K562 (cell line): ENCODE measurements around the gene TMEM273. TPM values are rescaled to one million over a fixed set of nuclear protein-coding genes. Genes with fewer than 3 reads are reported as not detected.
A peak's percentile ranks its signal among the peaks of the same experiment; 100 is the strongest.

Experiments
- ERF ChIP-seq: fragments of 450-650 bp; formaldehyde crosslinking; IDR thresholded peaks from 2 replicates; pipeline ENCODE4 v1.4.0; 2020; ENCODE audit warnings: mild to moderate bottlenecking, mixed read lengths
- NRF1 ChIP-seq, 2 experiments: fragments of 450-650 bp; IDR thresholded peaks in 1 of 2; conservative IDR thresholded peaks in 1 of 2; 2 replicates each; pipeline ENCODE4 v1.6.1; 2014; ENCODE audit warnings: mild to moderate bottlenecking in 2 of 2
- RAD51 ChIP-seq: fragments of 450-650 bp; IDR thresholded peaks from 2 replicates; pipeline ENCODE4 v1.7.1; 2016; ENCODE audit warnings: low read depth, mild to moderate bottlenecking, borderline replicate concordance
- RCOR1 ChIP-seq, 2 experiments: IDR thresholded peaks; 2 replicates each; pipeline ENCODE4 v1.6.1; 2012; ENCODE audit warnings: low read depth in 2 of 2, low read length in 2 of 2, borderline replicate concordance in 1 of 2, improper control_type of control experiment in 1 of 2
- ZNF217 ChIP-seq: sonication (generic); formaldehyde crosslinking; IDR thresholded peaks from 2 replicates; pipeline ENCODE4 v1.8.0; 2022; ENCODE audit warnings: mild to moderate bottlenecking, missing genetic modification reagents
- ZNF75A ChIP-seq: fragments of 450-650 bp; formaldehyde crosslinking; IDR thresholded peaks from 2 replicates; pipeline ENCODE4 v1.4.0; 2020; ENCODE audit warnings: mild to moderate bottlenecking
- polyA plus RNA-seq, 8 experiments: library from polyadenylated mRNA; depleted of rRNA in 4 of 8; stranded (reverse) in 5 of 8; unstranded in 3 of 8; fragments of >200 nt; fragmentation: Nextera tagmentation in 2 of 8; fragmentation: Illumina TruSeq in 1 of 8; extraction: Ambion mirVana in 2 of 8; extraction: Trizol in 1 of 8; gene quantifications; 2 replicates each; pipeline versions ENCODE4 v1.2.1 to v1.2.3, GENCODE V29; 2011 to 2014; ENCODE audit warnings: inconsistent platforms in 1 of 8, missing spikeins in 1 of 8
- total RNA-seq, 7 experiments: library from RNA; depleted of rRNA in 6 of 7; stranded (reverse); fragments of >200 nt in 6 of 7; fragmentation: Illumina TruSeq in 2 of 7; extraction: Trizol in 2 of 7; gene quantifications; 2 replicates each; pipeline versions ENCODE4 v1.2.1 to v1.2.3, GENCODE V29; 2011 to 2021; ENCODE audit warnings: low replicate concordance in 1 of 7
- TF ChIP-seq, protein P1 (sequence below), 2 experiments: fragments of 450-650 bp in 1 of 2; sonication (generic) in 1 of 2; formaldehyde crosslinking in 1 of 2; IDR thresholded peaks; 2 replicates each; pipeline versions ENCODE4 v1.7.1 to v1.9.0; 2016 to 2022; ENCODE audit warnings: inconsistent platforms in 1 of 2, mild to moderate bottlenecking in 1 of 2, missing genetic modification reagents in 1 of 2
- TF ChIP-seq, protein P2 (sequence below): IDR thresholded peaks from 3 replicates; pipeline ENCODE4 v1.6.1; 2011; ENCODE audit warnings: borderline replicate concordance, mild to moderate bottlenecking; ENCODE audit not compliant: insufficient read length, insufficient read depth
- TF ChIP-seq, protein P3 (sequence below), 2 experiments: fragments of 450-650 bp; conservative IDR thresholded peaks; 2 replicates each; pipeline ENCODE4 v1.6.1; 2017; ENCODE audit warnings: mild to moderate bottlenecking in 2 of 2, moderate library complexity in 2 of 2
- TF ChIP-seq, protein P4 (sequence below): fragments of 450-650 bp; IDR thresholded peaks from 2 replicates; pipeline ENCODE4 v1.6.1; 2017; ENCODE audit warnings: mild to moderate bottlenecking, moderate library complexity

Gene TMEM273
- total and polyA plus RNA-seq, 9 of the 15 experiments (the other 6 are each of a cell fraction or from before 2014, with no cell fraction given), result 39.2 to 131 (median 95.6) TPM

DNA sequence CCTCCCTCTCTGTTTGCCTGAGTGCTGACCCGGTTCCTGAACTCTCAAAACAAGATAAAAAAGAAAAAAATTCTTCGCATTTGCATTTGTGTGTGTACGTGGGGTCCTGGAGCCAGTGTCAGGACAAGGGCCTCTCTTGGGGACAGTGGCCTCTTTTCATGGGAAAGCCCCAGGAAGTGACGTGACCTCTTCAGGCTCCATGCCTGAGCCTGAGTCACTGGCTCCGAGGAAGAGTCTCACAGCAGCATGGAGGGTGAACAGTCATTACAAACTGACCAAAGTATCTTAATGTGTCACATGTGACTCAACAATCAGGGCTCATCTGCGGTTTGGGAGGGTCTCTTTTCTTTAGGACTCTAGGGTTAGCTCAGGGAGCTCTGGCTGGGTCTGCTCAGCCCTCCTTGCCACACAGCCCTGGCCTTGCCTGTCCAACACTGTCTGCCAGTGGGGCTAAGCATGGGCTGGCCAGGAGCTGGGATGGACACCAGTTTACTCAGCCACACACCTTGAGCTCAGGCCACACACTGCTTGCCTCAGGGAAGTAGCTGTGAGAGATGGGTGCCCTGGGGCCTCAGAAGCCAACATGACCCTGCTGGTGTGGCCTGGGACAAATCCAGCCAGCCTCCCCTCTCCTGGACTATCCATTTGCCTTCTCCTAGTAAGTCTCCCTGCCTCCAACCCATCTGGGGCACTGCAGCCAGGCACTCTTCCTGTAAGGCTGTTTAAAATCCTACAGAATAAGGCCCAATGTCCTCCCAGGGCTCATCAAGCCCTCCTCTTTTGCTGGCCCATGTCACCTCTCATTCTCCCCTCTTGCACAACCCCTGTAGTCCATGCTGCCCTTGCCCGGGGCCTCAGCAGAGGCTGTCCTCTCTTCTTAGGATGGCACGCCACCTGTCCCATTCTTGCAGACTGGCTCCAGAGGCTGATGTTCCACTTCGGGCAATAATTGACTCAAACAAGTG is 10.5 kb downstream of the TMEM273 start (continued):
- TF ChIP-seq, protein P1, sequence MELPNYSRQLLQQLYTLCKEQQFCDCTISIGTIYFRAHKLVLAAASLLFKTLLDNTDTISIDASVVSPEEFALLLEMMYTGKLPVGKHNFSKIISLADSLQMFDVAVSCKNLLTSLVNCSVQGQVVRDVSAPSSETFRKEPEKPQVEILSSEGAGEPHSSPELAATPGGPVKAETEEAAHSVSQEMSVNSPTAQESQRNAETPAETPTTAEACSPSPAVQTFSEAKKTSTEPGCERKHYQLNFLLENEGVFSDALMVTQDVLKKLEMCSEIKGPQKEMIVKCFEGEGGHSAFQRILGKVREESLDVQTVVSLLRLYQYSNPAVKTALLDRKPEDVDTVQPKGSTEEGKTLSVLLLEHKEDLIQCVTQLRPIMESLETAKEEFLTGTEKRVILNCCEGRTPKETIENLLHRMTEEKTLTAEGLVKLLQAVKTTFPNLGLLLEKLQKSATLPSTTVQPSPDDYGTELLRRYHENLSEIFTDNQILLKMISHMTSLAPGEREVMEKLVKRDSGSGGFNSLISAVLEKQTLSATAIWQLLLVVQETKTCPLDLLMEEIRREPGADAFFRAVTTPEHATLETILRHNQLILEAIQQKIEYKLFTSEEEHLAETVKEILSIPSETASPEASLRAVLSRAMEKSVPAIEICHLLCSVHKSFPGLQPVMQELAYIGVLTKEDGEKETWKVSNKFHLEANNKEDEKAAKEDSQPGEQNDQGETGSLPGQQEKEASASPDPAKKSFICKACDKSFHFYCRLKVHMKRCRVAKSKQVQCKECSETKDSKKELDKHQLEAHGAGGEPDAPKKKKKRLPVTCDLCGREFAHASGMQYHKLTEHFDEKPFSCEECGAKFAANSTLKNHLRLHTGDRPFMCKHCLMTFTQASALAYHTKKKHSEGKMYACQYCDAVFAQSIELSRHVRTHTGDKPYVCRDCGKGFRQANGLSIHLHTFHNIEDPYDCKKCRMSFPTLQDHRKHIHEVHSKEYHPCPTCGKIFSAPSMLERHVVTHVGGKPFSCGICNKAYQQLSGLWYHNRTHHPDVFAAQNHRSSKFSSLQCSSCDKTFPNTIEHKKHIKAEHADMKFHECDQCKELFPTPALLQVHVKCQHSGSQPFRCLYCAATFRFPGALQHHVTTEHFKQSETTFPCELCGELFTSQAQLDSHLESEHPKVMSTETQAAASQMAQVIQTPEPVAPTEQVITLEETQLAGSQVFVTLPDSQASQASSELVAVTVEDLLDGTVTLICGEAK (IDR thresholded peaks at IDR 0.05), result 0 out of 2 replicates have a peak, but pooled peaks have one; percentile 60
- TF ChIP-seq, protein P1 (CRISPR knock-in tag; IDR thresholded peaks at IDR 0.05), result no peak
- TF ChIP-seq ZNF75A (CRISPR knock-in tag) (0 out of 2 replicates have a peak, but pooled peaks have one; percentile 11), ERF (CRISPR knock-in tag) (no peak), RCOR1 (IDR thresholded peaks at IDR 0.05; ENCODE audit: borderline replicate concordance in 1 of 2, low read depth in 2 of 2, low read length in 2 of 2) (peak in 1 of 2 experiments; percentile 46; a peak in 1 of 4 replicates), ZNF217 (no peak), NRF1 (conservative IDR thresholded peaks at IDR 0.05 in 1 of 2, IDR thresholded peaks at IDR 0.05 in 1 of 2) (peak in 1 of 2 experiments; percentile 21; a peak in 1 of 4 replicates), RAD51 (0 out of 2 replicates have a peak, but pooled peaks have one; percentile 15)
- TF ChIP-seq, protein P2, sequence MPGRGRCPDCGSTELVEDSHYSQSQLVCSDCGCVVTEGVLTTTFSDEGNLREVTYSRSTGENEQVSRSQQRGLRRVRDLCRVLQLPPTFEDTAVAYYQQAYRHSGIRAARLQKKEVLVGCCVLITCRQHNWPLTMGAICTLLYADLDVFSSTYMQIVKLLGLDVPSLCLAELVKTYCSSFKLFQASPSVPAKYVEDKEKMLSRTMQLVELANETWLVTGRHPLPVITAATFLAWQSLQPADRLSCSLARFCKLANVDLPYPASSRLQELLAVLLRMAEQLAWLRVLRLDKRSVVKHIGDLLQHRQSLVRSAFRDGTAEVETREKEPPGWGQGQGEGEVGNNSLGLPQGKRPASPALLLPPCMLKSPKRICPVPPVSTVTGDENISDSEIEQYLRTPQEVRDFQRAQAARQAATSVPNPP, result no peak
- TF ChIP-seq, protein P3, sequence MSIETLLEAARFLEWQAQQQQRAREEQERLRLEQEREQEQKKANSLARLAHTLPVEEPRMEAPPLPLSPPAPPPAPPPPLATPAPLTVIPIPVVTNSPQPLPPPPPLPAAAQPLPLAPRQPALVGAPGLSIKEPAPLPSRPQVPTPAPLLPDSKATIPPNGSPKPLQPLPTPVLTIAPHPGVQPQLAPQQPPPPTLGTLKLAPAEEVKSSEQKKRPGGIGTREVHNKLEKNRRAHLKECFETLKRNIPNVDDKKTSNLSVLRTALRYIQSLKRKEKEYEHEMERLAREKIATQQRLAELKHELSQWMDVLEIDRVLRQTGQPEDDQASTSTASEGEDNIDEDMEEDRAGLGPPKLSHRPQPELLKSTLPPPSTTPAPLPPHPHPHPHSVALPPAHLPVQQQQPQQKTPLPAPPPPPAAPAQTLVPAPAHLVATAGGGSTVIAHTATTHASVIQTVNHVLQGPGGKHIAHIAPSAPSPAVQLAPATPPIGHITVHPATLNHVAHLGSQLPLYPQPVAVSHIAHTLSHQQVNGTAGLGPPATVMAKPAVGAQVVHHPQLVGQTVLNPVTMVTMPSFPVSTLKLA (conservative IDR thresholded peaks at IDR 0.05), result peak in 1 of 2 experiments; percentile 53; a peak in 2 of 4 replicates
- TF ChIP-seq, protein P4, sequence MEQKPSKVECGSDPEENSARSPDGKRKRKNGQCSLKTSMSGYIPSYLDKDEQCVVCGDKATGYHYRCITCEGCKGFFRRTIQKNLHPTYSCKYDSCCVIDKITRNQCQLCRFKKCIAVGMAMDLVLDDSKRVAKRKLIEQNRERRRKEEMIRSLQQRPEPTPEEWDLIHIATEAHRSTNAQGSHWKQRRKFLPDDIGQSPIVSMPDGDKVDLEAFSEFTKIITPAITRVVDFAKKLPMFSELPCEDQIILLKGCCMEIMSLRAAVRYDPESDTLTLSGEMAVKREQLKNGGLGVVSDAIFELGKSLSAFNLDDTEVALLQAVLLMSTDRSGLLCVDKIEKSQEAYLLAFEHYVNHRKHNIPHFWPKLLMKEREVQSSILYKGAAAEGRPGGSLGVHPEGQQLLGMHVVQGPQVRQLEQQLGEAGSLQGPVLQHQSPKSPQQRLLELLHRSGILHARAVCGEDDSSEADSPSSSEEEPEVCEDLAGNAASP, result no peak
